ENCODE measurements around the gene ELMO1. TPM values are rescaled to one million over a fixed set of nuclear protein-coding genes. Genes with fewer than 3 reads are reported as not detected.

ELMO1 gene
- total RNA-seq, 1 experiment from 2014 or later: 7.8 TPM

DNA sequence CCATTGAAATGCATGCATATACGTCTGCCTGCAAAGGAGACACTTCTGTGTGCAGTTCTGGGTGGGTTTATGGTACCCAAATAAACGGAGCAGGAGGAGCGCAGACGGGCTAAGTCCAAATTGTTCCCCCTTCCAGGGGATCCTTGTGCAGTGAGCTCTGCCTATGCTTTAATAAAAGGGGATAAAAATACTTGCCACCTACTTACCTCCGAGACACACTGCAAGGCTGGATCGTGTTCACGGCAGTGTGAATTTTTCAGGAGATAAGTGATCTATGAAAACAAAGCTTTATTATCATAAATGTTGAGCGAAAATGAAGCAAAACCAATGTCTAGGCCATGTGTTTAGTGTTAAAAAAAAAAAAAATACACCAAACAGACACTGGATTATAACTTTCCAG lies 415.5 kb downstream of the ELMO1 start:
- Histone ChIP-seq H3K79me2 (ENCODE audit: insufficient read depth, low read length) (no peaks in the 10 kb centered on the region), H2AFZ (ENCODE audit: low read length) (no peak overlapping the region)

More for the DNA sequence above, 415.5 kb downstream of the ELMO1 start:
- H4K91ac ChIP-seq (ENCODE audit: insufficient read length, low read depth, low read length): no peak overlapping the region
- no peak overlapping the region for H3K27ac ChIP-seq (ENCODE audit: insufficient read length, low read depth, low read length)
- H3K18ac ChIP-seq (ENCODE audit: insufficient read length, low read depth, low read length): no peak overlapping the region
- peak overlapping the region in 1 of 3 experiments; percentile 62; a peak in 2 of 7 replicates for H3K27ac Mint-ChIP-seq
- no peak overlapping the region for H3K4me2 ChIP-seq (ENCODE audit: insufficient read depth, insufficient read length, low read length)
- H3K79me1 ChIP-seq (ENCODE audit: insufficient read depth, low read depth, low read length, poor library complexity, severe bottlenecking): no peaks in the 10 kb centered on the region
- no CpG with 5 or more reads among the region's 8 CpGs for WGBS (ENCODE audit: extremely low coverage, insufficient read length, low lambda C conversion rate)
- no peak overlapping the region for H4K8ac ChIP-seq (replicated peaks; ENCODE audit: insufficient read length, low read depth, low read length)
- no peak overlapping the region for H2BK120ac ChIP-seq (ENCODE audit: low read depth, low read length, poor library complexity, severe bottlenecking)
- H2BK15ac ChIP-seq (ENCODE audit: low read depth, low read length): no peak overlapping the region
- H3K9ac ChIP-seq (ENCODE audit: extremely low read depth, insufficient read length, low read length): no peak overlapping the region
- no peak overlapping the region for H3K4ac ChIP-seq (ENCODE audit: low read depth, low read length)
- no peak overlapping the region for H3K56ac ChIP-seq (ENCODE audit: insufficient read length, low read depth, low read length)
- no peak overlapping the region for H3K4me3 Mint-ChIP-seq
- no peak overlapping the region for H2AK5ac ChIP-seq (ENCODE audit: insufficient read length, low read length)
- H3T11ph ChIP-seq (ENCODE audit: low read length): no peak overlapping the region
- H3K27me3 ChIP-seq (ENCODE audit: insufficient read depth, low read length): no peaks in the 10 kb centered on the region
- DNase-seq: no peak
- no peaks in the 10 kb centered on the region for H3K9me3 ChIP-seq (ENCODE audit: control insufficient read depth, low read depth, low read length)
- no peaks in the 10 kb centered on the region for H3K23me2 ChIP-seq (ENCODE audit: insufficient read length, low read depth, low read length, poor library complexity, severe bottlenecking)
- H3K4me1 ChIP-seq (ENCODE audit: insufficient read depth, low read length): peaks cover 17% of the 10 kb centered on the region
- no peak overlapping the region for H3K23ac ChIP-seq (ENCODE audit: insufficient read length, low read depth, low read length)
- no peaks in the 10 kb centered on the region for H3K27me3 Mint-ChIP-seq (ENCODE audit: low read depth)
- H3K14ac ChIP-seq (ENCODE audit: insufficient read depth, low read length): no peak overlapping the region
- no peak overlapping the region for H2BK12ac ChIP-seq (ENCODE audit: insufficient read length, low read depth, low read length)
- TF ChIP-seq CTCF (conservative IDR thresholded peaks at IDR 0.05): no peak
- H3K36me3 Mint-ChIP-seq (ENCODE audit: insufficient read depth in 1 of 3, low read depth in 3 of 3): peaks cover 0 to 3% (median 1%) of the 10 kb centered on the region in 3 experiments; a peak in 1 of 7 replicates
- peaks cover 15 to 27% of the 10 kb centered on the region in 2 experiments for H3K4me1 Mint-ChIP-seq
- H3K9me3 Mint-ChIP-seq: no peaks in the 10 kb centered on the region
- no peaks in the 10 kb centered on the region for H4K20me1 ChIP-seq (ENCODE audit: control insufficient read depth, insufficient read depth, insufficient read length)
- H2BK5ac ChIP-seq (ENCODE audit: insufficient read length, low read length): no peak overlapping the region
- no peak overlapping the region for H4K5ac ChIP-seq (ENCODE audit: insufficient read length, low read depth, low read length)
- H2BK20ac ChIP-seq (ENCODE audit: low read depth, low read length, poor library complexity, severe bottlenecking): no peak overlapping the region
